ENCODE measurements around the gene FIBCD1. TPM values are rescaled to one million over a fixed set of nuclear protein-coding genes. Genes with fewer than 3 reads are reported as not detected.
A peak's percentile ranks its signal among the peaks of the same experiment; 100 is the strongest.

FIBCD1 gene
- total and polyA plus RNA-seq, 9 of the 15 experiments (the other 6 are each of a cell fraction or from before 2014, with no cell fraction given), result 0.53 to 1.2 (median 0.95) TPM; not detected in 4

DNA sequence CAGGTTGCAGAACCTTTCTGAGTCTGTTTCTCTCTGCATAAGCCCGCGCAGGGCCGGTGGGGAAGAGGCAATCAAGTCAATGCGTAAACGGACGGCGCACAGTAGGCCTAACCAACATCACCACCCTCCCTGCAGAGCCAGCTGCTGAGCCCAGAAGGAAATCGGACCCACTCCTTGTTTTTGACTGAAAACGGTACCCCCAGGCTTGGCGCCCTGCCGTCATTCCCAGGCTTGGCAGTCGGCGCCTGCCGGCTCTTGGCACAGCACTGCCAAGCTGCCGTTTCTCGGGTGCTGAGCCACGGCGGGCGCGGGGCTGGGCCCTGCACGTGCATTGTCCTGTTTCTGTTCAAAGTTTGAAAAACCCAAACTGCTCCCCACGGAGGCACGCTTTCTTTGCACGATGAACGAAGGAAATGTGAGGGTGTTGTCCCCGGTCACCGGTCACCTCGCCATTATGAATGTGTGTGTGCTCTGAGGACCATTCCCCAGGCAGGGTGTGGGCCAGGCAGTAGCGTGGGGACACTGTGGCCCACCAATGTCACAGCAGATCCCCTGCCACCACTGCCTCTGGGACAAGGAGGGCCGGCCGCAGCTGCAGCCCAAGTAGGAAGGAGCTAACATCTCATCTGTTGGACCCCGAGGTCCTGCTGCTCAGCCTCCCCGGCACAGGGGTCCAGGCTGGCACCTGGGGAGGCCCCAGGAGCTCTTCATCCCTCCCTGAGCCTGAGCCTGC, 20.1 kb downstream of the FIBCD1 start:
- DNase-seq (ENCODE audit: extremely low read depth in 1 of 4, low spot score in 3 of 4), result peak in 2 of 4 experiments; percentile 67 to 70
- CTCF ChIA-PET (ENCODE audit: low intra/inter-chr PET ratio), result no interaction called here
- BruUV-seq (replicated peaks), result no TSS peak

More for the DNA sequence above, 20.1 kb downstream of the FIBCD1 start:
- FAIRE-seq, result no peak
- peaks cover 0 to 58% of the 10 kb centered on the region in 2 experiments; a peak in 2 of 5 replicates for H3K4me1 ChIP-seq (replicated peaks in 1 of 2; ENCODE audit: control insufficient read depth in 2 of 2, insufficient read depth in 2 of 2, low read length in 2 of 2)
- H3K9me3 ChIP-seq (replicated peaks; ENCODE audit: control insufficient read depth, insufficient read depth, low read depth, low read length), result no peaks in the 10 kb centered on the region
- H3K9me1 ChIP-seq (ENCODE audit: control insufficient read depth, insufficient read depth, low read length), result peaks cover 4% of the 10 kb centered on the region
- H3K79me2 ChIP-seq (ENCODE audit: control insufficient read depth, insufficient read depth, low read length), result no peaks in the 10 kb centered on the region
- 5% methylated on average over 33 of the region's 33 CpGs for WGBS (ENCODE audit: insufficient coverage, low coverage, missing lambda C conversion rate)
- H3K27ac ChIP-seq (ENCODE audit: extremely low read depth, low read depth, low read length), result no peak overlapping the region
- H4K20me1 ChIP-seq (replicated peaks; ENCODE audit: control insufficient read depth, insufficient read depth, low read length), result peaks cover 95% of the 10 kb centered on the region
- no peak overlapping the region for H2AFZ ChIP-seq (ENCODE audit: low read depth, low read length)
- no peak overlapping the region for H3K4me3 ChIP-seq
- H3K9ac ChIP-seq (ENCODE audit: insufficient read depth in 1 of 2, low read depth in 2 of 2, low read length in 2 of 2), result peak overlapping the region in 1 of 2 experiments; percentile 11; a peak in 1 of 4 replicates
- intact Hi-C loops (cut with micrococcal nuclease) (no loop called here), in situ Hi-C loops (cut with MboI) (no loop called here)
- POLR2A ChIA-PET, result interaction anchor here (0.6 to 26.8 kb wide), 9 partner anchors 6 to 453 kb away, joined by 3 to 582 read pairs (median 8); partner anchors contain the start of gene QRFP
- H3K4me2 ChIP-seq (ENCODE audit: insufficient read depth, low read length), result no peak overlapping the region
- 0 out of 2 replicates have a peak, but pooled peaks have one; percentile 4 for TF ChIP-seq SMC3 (conservative IDR thresholded peaks at IDR 0.05; ENCODE audit: insufficient read depth, low read depth, low read length)
- no peak for TF ChIP-seq FOSL1 (tag; conservative IDR thresholded peaks at IDR 0.05)
- TF ChIP-seq TCFL5 (CRISPR knock-in tag; conservative IDR thresholded peaks at IDR 0.05), result no peak
- TF ChIP-seq, protein P1, sequence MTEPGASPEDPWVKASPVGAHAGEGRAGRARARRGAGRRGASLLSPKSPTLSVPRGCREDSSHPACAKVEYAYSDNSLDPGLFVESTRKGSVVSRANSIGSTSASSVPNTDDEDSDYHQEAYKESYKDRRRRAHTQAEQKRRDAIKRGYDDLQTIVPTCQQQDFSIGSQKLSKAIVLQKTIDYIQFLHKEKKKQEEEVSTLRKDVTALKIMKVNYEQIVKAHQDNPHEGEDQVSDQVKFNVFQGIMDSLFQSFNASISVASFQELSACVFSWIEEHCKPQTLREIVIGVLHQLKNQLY (CRISPR knock-in tag; conservative IDR thresholded peaks at IDR 0.05), result 0 out of 4 replicates have a peak, but pooled peaks of 1 of the 2 experiments have one; percentile 37
- no peak for TF ChIP-seq SRSF3 (IDR thresholded peaks at IDR 0.05; ENCODE audit: insufficient read depth, low read length)
- TF ChIP-seq CREM (IDR thresholded peaks at IDR 0.05; ENCODE audit: low read depth), result no peak
- TF ChIP-seq HNRNPL (IDR thresholded peaks at IDR 0.05; ENCODE audit: low read depth, low read length), result no peak
- peak; percentile 97 for TF ChIP-seq ZKSCAN1 (IDR thresholded peaks at IDR 0.05; ENCODE audit: low read depth, low read length)
- TF ChIP-seq MYC (IDR thresholded peaks at IDR 0.05; ENCODE audit: low read depth, low read length), result no peak
- no peak for TF ChIP-seq MYC (CRISPR knock-in tag; IDR thresholded peaks at IDR 0.05; ENCODE audit: borderline replicate concordance, low read depth)
- no peak for TF ChIP-seq ARNT (IDR thresholded peaks at IDR 0.05)
- TF ChIP-seq NRF1 (conservative IDR thresholded peaks at IDR 0.05 in 1 of 2, IDR thresholded peaks at IDR 0.05 in 1 of 2), result no peak
- TF ChIP-seq HDAC1 (IDR thresholded peaks at IDR 0.05), result no peak
- H3K27me3 ChIP-seq (ENCODE audit: control insufficient read depth in 2 of 2, insufficient read depth in 2 of 2, low read length in 2 of 2), result peaks cover 97 to 100% of the 10 kb centered on the region in 2 experiments
- H3K36me3 ChIP-seq (ENCODE audit: control insufficient read depth, insufficient read depth, low read length), result no peaks in the 10 kb centered on the region
- ATAC-seq, result no peak

All from K562 (cell line).